Stimulated activated CD8-positive, alpha-beta memory T cell treated with anti-CD3 and anti-CD28 coated beads, Interleukin-12 subunit alpha, Interleukin-12 subunit beta, amount 100 ng/mL, for 24 hours (primary cell): ENCODE data around the gene ARL4A.
A peak's percentile ranks its signal among the peaks of the same experiment; 100 is the strongest.
"Not testable (repeated sequence)": the region's sequence is repeated elsewhere in the genome, so short reads cannot be mapped to it uniquely, and the experiment has no call there.

Experiments
- DNase-seq: peaks from one replicate; pipeline ENCODE4 v3.0.0-alpha.2; 2020; ENCODE audit errors: extremely low read depth

Gene ARL4A, protein sequence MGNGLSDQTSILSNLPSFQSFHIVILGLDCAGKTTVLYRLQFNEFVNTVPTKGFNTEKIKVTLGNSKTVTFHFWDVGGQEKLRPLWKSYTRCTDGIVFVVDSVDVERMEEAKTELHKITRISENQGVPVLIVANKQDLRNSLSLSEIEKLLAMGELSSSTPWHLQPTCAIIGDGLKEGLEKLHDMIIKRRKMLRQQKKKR

DNA sequence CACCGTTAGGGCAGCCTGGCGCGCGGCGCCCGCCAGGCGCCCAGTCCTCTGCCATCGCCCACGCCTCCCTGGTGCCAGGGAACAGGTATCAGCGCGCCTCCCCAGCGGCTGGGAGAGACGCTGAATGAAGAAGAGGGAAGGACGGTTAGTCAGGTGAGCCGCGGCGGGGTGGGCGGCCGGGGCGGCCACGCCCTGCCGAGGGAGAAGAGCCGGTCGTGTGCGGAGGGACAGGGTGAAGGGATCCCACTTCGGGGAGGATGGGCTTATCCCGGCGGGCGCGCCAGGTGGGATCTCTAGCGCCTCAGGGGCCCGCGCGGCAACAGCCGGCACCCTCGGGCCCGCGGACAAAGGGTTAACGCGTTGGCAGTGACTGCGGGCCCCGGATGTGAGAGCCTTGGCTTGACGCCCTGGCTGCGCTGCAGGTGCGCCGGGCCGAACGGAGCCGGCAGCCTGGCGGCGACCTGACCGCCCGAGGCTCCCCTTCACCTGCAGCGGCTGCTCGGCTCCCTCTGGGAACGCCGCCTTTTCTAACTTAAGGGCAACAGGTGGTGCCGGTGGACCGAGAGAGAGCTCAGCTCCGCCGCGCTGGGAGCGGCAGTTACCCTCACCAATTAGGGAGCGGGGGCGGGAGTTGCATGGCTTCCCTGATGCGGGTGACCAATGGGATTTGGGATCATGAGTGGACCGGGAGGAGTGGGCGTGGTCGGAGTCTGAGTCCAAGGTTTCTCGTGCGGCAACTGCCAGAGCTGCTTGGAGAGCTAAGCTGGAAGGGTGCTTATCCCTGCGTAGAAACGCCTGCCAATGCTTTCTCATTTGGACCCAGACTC is at the start of gene ARL4A:
TSS of gene ARL4A (plus strand) at position 743 of the 827 bp plus-strand sequence. CDS start 622 bp downstream, outside the sequence.
- peak; percentile 74 for DNase-seq

GRCh38 chr7:12637819-12638592 is 49.4 kb upstream of the ARL4A start:
- DNase-seq = no peak

DNA sequence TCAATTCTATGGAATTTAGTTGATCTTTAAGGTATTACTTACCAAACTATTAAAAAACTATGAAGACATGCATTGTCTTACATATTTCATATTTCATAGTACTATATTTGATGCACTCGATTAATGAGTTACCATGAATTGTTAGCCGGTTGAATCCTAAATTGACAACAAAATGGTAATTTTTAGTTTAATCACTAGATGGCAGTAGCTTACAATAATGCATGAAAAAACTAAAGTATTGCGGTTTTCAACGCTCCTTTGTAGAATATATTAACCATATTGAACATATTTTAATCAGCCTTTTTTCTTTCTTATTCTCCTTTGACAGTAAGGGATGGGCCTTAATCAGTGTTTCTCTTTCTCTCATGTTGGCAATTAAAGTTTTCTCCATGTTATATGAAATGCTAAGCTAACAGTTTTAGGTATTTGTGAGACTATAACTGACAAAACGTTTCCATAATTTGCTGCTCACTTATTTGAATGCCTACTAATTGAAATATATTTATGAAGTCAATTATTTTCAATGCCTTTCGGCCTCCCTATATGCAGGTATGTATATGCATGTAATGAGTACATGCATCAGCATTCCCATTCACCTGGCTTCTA is 48.5 kb upstream of the ARL4A start:
- no peak for DNase-seq

- DNase-seq = no peak
Observed at GRCh38 chr7:12640299-12641096, 46.9 kb upstream of the ARL4A start.

DNA sequence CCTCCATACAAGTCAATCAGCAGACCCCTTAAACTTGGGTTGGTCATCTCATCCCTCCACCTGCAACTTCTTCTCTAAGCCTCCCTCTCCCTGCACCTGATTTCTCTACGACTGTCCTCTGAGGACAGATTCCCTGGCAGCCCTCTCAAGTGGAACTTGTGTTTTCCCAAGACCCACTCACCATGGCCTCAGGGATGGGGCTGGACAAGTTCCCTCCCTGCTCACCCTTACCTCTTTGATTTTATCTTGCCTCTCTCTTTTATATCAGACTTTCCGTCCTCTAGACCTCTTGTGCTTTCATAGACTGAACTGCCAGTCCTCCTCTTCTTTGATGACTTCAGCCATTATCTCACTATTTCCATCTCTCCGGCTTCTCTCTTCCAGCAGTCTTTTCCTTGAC is 46.2 kb upstream of the ARL4A start:
- no peak for DNase-seq

DNA sequence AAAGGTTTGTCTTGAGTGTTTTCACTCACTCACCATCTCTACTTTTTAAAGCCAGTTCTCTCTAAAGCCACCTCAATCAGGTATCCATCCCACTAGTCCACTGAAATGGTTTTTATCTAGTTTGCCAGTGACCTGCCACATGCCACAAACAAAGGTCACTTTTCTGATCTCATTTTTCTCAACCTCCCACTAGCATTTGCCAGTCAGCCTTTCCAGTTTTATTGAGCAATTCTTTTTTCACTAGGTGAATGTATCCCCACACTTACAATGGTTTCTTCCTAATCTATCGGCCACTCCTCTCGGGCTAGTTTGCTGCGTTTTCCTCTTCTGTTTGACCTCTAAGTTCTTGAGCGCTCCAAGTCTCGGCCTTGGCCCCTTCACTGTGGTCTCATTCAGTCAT is 44.9 kb upstream of the ARL4A start:
- DNase-seq = no peak

DNA sequence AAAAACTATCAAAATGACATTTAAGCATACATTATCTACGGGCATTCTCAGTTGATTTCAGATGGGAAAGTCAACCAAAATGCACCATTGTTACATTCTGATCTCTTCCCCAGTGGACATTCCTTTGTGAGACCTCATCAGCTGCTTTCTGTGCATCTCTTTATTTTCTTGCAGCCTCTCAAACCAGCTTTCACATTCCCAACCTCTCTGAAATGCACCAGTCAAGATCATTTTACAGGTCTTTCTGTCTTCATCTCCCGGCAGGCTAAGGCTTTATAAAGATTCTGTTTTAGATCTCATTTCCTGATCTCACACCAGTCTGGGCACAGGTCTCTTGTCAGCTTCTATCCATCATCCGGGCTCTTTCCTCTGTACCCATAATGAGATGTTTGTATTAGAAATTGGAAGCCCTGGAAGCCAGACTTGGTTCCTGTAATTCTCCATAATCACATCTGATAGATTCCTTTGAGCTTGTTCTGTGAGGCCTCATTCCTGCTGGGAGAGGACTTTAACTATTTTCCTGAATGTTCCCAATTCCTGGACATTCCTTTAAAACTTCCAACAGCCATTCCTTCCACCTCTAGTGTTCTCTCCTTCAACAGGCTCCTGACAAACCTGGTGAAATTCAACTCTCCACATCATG is 44.3 kb upstream of the ARL4A start:
- DNase-seq = no peak

- DNase-seq = no peak
Observed at GRCh38 chr7:12643644-12644043, 43.8 kb upstream of the ARL4A start.

DNA sequence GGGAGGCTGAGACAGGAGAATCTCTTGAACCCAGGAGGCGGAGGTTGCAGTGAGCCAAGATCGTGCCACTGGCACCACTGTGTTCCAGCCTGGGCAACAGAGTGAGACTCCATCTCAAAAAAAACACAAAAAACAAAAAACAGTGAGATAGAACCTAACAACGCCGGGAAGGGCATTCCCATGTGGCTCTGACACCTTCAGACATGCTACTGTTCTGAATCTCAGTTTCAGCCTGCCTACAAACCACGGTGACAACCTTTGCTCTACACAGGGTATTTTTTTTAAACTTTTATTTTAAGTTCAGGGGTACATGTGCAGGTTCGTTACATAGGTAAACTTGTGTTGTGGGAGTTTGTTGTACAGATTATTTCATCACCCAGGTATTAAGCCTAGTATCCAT is 42.2 kb upstream of the ARL4A start:
- not testable (repeated sequence) for DNase-seq

DNA sequence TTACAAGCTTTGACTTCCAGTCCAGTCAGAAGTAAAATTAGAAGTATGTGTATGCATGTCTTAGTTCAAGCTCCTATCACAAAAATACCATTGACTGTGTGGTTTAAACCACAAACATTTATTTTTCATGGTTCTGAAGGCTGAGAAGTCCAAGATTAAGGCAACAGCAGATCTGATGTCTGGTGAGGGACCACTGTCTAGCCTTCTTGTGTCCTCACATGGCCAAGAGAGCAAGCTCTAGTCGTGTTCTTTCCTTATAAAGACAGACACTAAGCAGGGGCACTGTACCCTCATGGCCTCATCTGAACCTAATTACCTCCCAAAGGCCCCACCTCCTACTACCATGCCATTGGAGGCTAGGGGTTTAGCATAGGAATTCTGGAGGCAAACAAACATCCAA is 41.3 kb upstream of the ARL4A start:
- no peak for DNase-seq

GRCh38 chr7:12647364-12648219 is 39.8 kb upstream of the ARL4A start:
- DNase-seq = no peak

- no peak for DNase-seq
Observed at GRCh38 chr7:12648704-12649261, 38.6 kb upstream of the ARL4A start.

DNA sequence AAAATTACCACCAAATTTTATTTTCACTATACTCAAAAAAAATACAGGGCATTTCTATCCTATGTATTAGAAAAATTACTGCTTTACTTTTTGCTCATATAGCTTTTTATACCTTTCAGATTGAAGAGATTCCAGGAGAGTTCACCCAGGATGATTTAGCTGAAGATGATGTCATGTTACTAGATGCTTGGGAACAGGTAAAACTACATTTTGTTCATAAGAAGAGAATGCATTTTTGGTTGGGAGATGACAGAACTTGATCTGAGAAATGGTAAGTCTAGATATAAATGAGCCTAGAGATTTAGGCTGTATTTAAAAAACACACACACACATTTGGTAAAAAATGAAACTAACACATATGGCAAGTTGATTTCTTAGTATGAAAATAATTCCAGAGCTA is 38.1 kb upstream of the ARL4A start:
- no peak for DNase-seq

- DNase-seq = no peak
Observed at GRCh38 chr7:12650080-12650479, 37.4 kb upstream of the ARL4A start.

- no peak for DNase-seq
Observed at GRCh38 chr7:12653110-12653509, 34.3 kb upstream of the ARL4A start.

GRCh38 chr7:12653518-12653917 is 33.9 kb upstream of the ARL4A start:
- DNase-seq = no peak

GRCh38 chr7:12655161-12655560 is 32.3 kb upstream of the ARL4A start:
- no peak for DNase-seq

DNA sequence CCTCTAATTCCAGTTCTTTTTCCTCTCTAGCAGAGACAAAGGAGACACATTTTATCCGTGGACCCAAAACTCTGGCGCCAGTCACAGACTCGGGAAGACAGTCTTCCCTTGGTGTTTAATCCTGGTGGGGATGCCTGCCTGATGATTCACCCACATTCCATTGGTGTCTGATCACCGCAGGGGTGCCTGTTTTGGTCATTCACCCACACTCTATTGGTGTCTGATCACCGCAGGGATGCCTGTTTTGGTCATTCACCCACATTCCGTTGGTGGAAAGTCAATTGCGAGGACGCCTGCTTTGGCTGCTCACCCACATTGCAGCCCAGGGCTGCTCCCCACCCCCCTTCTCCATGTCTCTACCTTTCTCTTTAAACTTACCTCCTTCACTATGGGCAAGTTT is 27.0 kb upstream of the ARL4A start:
- DNase-seq = not testable (repeated sequence)

GRCh38 chr7:12660986-12661385 is 26.4 kb upstream of the ARL4A start:
- not testable (repeated sequence) for DNase-seq

- no peak for DNase-seq
Observed at GRCh38 chr7:12661581-12661980, 25.9 kb upstream of the ARL4A start.
